Activated naive CD8-positive, alpha-beta T cell treated with anti-CD3 and anti-CD28 coated beads, Interleukin-2, amount 50 U/mL, for 24 hours (primary cell): Measurements from ENCODE around the gene ZBP1.
A peak's percentile ranks its signal among the peaks of the same experiment; 100 is the strongest.
"Not testable (repeated sequence)": the region's sequence is repeated elsewhere in the genome, so short reads cannot be mapped to it uniquely, and the experiment has no call there.

ENCODE experiments used
- ATAC-seq: fragments of 150-1000 bp; cut with Tn5 transposase; one replicate; pipeline ENCODE4 v1.10.0; 2021
- DNase-seq: peaks from one replicate; pipeline ENCODE4 v3.0.0; 2021
- H3K27ac Mint-ChIP-seq: one replicate; pipeline ENCODE4 v1.8.0; 2021; ENCODE audit warnings: mild to moderate bottlenecking, mixed read lengths
- H3K27me3 Mint-ChIP-seq: one replicate; pipeline ENCODE4 v1.8.0; 2021; ENCODE audit warnings: mixed read lengths
- H3K36me3 Mint-ChIP-seq: one replicate; pipeline ENCODE4 v1.8.0; 2021; ENCODE audit warnings: low read depth, mixed read lengths
- H3K4me1 Mint-ChIP-seq: one replicate; pipeline ENCODE4 v1.8.0; 2021; ENCODE audit warnings: mixed read lengths
- H3K4me3 Mint-ChIP-seq: one replicate; pipeline ENCODE4 v1.8.0; 2021; ENCODE audit warnings: mild to moderate bottlenecking, moderate library complexity, mixed read lengths
- H3K9me3 Mint-ChIP-seq: one replicate; pipeline ENCODE4 v1.8.0; 2021; ENCODE audit warnings: mixed read lengths

Gene ZBP1

DNA sequence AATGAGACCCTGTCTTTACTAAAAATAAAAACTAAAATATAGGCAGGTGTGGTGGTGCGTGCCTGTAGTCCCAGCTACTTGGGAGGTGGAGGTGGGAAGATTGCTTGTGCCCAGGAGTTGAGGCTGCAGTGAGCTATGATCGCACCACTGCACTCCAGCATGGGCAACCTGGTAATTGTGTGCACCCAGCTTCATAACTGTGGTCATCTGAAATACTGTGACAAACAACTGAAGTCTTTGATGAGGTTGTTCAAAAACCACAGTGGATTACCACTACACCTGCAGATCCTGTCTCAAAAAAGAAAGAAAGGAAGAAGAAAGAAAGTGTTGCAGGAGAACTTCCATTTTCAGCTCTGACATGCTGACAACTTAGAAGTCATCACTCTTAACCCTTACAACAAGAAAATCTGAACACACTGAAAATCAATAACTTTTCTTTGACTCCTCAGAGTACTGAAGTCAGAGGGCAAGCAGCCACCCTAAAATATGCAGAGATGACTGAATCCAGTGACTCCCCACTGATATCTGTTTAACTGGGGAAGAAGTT lies 13.8 kb upstream of the ZBP1 start:
- peaks cover 28% of the 10 kb centered on the region for H3K4me1 Mint-ChIP-seq
- no peak overlapping the region for H3K4me3 Mint-ChIP-seq

DNA sequence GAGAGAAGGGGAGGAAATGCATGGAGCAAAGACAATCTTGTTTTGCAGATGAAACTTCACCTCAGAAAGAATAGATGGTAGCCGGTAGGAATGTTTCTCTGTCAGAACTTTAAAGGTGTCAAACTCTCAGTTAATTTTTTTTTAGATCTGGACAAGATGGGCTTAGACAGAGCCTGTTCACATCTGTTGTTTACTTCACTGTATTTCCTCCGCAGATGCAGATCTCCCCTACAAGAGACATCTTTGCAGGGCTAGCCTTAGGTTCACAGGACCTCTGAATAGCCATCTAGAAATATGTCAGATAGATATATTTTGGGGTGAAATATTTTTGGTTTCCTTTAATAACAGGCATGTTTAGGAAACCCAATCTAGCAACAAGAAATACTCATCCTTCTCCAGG lies 12.1 kb upstream of the ZBP1 start:
- Mint-ChIP-seq H3K9me3 (peaks cover 35% of the 10 kb centered on the region), H3K36me3 (peaks cover 12% of the 10 kb centered on the region), H3K4me1 (peaks cover 41% of the 10 kb centered on the region), H3K4me3 (no peak overlapping the region), H3K27me3 (peaks cover 5% of the 10 kb centered on the region), H3K27ac (no peak overlapping the region)
- ATAC-seq (no peak), DNase-seq (no peak)

More for the DNA sequence above, 13.8 kb upstream of the ZBP1 start:
- H3K27me3 Mint-ChIP-seq = peaks cover 5% of the 10 kb centered on the region
- H3K27ac Mint-ChIP-seq = no peak overlapping the region
- ATAC-seq (no peak), DNase-seq (no peak)
- peaks cover 15% of the 10 kb centered on the region for H3K36me3 Mint-ChIP-seq
- H3K9me3 Mint-ChIP-seq = peaks cover 39% of the 10 kb centered on the region

DNA sequence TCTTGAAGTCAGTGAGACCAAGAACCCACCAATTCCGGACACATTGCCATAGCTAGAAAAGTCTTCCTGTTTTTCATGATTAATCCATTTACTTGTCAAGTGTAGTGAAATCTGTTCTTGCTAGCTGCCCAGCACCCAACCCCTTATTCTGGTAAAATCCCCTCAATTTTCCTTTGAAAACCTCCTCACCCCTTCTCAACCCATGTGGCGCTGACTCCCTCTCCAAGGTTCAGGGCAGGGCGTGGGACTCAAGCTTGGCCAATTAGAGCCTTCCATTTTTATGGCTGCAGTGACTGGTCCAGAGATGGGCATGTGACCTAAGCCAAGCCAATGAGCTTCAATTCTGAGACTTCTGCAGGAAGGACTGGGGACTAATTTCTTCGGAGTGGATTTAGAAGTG lies 9.8 kb upstream of the ZBP1 start:
- ATAC-seq (peak; percentile 94), DNase-seq (peak; percentile 59)
- peak overlapping the region; percentile 89 for H3K27ac Mint-ChIP-seq
- peaks cover 56% of the 10 kb centered on the region for H3K4me1 Mint-ChIP-seq
- peaks cover 14% of the 10 kb centered on the region for H3K36me3 Mint-ChIP-seq
- H3K9me3 Mint-ChIP-seq = peaks cover 20% of the 10 kb centered on the region
- peak overlapping the region; percentile 88 for H3K4me3 Mint-ChIP-seq
- H3K27me3 Mint-ChIP-seq = no peaks in the 10 kb centered on the region

DNA sequence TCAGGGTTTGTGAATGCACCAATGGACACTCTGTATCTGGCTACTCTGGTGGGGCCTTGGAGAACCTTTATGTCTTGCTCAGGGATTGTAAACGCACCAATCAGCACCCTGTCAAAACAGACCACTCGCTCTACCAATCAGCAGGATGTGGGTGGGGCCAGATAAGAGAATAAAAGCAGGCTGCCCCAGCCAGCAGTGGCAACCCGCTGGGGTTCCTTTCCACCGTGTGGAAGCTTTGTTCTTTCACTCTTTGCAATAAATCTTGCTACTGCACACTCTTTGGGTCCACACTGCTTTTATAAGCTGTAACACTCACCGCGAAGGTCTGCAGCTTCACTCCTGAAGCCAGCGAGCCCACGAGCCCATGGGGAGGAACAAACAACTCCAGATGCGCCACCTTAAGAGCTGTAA lies 9.3 kb upstream of the ZBP1 start:
- DNase-seq = peak; percentile 48
- H3K36me3 Mint-ChIP-seq = peaks cover 18% of the 10 kb centered on the region
- ATAC-seq, H3K27me3 Mint-ChIP-seq: not testable (repeated sequence)
- H3K27ac Mint-ChIP-seq = peak overlapping the region; percentile 89
- peaks cover 19% of the 10 kb centered on the region for H3K9me3 Mint-ChIP-seq
- peak overlapping the region; percentile 88 for H3K4me3 Mint-ChIP-seq
- H3K4me1 Mint-ChIP-seq = peaks cover 54% of the 10 kb centered on the region

DNA sequence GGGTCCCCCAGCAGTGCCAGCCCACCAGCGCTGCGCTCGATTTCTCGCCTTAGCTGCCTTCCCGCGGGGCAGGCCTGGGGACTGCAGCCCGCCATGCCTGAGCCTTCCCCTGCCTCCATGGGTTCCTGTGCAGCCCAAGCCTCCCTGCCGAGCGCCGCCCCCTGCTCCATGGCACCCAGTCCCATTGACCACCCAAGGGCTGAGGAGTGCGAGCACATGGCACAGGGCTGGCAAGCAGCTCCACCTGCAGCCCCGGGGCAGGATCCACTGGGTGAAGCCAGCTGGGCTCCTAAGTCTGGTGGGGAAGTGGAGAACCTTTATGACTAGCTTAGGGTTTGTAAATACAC lies 8.7 kb upstream of the ZBP1 start:
- H3K4me3 Mint-ChIP-seq = peak overlapping the region; percentile 88
- H3K27me3 Mint-ChIP-seq, ATAC-seq, DNase-seq: not testable (repeated sequence)
- peaks cover 49% of the 10 kb centered on the region for H3K4me1 Mint-ChIP-seq
- peaks cover 20% of the 10 kb centered on the region for H3K36me3 Mint-ChIP-seq
- peaks cover 19% of the 10 kb centered on the region for H3K9me3 Mint-ChIP-seq
- H3K27ac Mint-ChIP-seq = peak overlapping the region; percentile 89

DNA sequence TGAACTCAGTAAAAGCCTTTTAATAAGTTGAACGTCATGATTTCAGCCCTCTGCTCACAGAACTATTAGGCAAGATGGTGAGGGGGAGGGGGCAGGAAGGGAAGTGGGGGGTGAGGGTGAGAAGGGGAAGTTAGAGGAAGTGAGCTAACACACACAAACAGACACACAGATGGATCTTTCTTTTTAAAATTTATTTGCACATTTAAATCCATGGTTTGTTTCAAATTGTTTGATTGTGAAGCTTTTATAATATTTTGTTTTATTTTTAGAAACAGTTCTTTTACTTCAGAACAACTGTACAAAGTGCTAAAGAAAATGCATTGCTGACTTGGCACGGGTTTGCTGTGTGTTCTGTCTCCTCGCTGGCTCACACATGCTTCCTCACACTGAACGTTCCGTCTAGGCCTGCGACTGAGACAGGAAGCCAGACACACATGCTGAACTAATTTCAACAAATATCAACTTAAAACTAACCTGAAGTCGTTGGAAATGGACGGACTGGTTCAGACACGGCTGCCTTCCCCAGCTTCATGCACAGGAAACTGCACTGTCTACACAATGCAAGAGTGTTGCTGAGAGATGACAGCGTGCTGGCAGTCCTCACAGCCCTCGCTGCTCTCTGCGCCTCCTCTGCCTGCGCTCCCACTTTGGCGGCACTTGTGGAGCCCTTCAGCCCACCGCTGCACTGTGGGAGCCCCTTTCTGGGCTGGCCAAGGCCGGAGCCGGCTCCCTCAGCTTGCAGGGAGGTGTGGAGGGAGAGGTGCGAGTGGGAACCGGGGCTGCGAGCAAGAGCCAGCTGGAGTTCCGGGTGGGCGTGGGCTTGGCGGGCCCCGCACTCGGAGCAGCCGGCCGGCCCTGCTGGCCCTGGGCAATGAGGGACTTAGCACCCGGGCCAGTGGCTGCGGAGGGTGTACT lies 8.1 kb upstream of the ZBP1 start:
- Mint-ChIP-seq H3K9me3 (peaks cover 16% of the 10 kb centered on the region), H3K36me3 (peaks cover 20% of the 10 kb centered on the region), H3K27ac (peak overlapping the region; percentile 89), H3K27me3 (no peaks in the 10 kb centered on the region), H3K4me3 (peak overlapping the region; percentile 81), H3K4me1 (peaks cover 45% of the 10 kb centered on the region)
- peak; percentile 44 for DNase-seq
- ATAC-seq = peak; percentile 61

DNA sequence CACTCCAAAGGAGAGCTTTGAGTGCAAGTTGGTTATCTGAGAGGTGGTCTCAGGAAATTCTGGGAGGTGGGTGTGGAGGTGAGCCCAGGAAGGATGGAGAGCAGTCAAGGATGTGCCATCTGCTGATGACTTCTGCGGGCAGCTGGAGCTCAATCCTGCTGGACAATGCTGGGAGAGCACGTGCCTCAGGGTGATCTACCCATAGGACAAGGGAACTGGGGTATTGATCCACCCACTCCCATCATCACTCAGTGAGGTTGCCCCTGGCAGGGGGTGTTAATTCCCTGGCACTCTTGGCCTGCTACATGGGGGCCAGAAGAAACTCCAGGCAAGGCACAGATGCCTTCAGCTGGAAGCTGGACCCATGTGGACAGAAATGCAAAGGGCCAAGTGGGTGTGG lies 7.1 kb upstream of the ZBP1 start:
- Mint-ChIP-seq H3K4me3 (peak overlapping the region; percentile 81), H3K36me3 (peaks cover 20% of the 10 kb centered on the region), H3K27me3 (no peaks in the 10 kb centered on the region), H3K9me3 (peaks cover 14% of the 10 kb centered on the region), H3K27ac (peak overlapping the region; percentile 14), H3K4me1 (peaks cover 48% of the 10 kb centered on the region)
- DNase-seq (no peak), ATAC-seq (no peak)

DNA sequence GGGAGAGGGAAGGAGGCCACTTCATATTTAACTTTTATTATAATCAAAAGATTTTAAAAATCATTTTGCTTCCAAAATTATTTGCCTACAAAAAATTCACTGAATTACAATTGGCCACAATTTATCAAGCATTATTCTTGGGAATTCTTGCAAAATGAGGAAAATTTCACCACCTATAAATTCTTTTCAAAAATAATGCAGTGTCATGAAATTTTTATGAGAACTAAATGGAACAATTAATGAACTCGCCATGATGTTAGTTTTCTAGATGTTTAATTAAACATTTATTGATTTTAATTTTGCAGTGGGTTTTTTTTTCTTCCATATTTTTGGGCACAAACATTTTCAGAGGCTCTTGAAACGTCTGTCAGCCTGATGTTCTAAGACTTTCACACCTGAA lies 5.8 kb upstream of the ZBP1 start:
- ATAC-seq (no peak), DNase-seq (no peak)
- Mint-ChIP-seq H3K36me3 (peaks cover 20% of the 10 kb centered on the region), H3K4me3 (no peak overlapping the region), H3K27ac (no peak overlapping the region), H3K9me3 (peaks cover 14% of the 10 kb centered on the region), H3K4me1 (peaks cover 60% of the 10 kb centered on the region), H3K27me3 (no peaks in the 10 kb centered on the region)

DNA sequence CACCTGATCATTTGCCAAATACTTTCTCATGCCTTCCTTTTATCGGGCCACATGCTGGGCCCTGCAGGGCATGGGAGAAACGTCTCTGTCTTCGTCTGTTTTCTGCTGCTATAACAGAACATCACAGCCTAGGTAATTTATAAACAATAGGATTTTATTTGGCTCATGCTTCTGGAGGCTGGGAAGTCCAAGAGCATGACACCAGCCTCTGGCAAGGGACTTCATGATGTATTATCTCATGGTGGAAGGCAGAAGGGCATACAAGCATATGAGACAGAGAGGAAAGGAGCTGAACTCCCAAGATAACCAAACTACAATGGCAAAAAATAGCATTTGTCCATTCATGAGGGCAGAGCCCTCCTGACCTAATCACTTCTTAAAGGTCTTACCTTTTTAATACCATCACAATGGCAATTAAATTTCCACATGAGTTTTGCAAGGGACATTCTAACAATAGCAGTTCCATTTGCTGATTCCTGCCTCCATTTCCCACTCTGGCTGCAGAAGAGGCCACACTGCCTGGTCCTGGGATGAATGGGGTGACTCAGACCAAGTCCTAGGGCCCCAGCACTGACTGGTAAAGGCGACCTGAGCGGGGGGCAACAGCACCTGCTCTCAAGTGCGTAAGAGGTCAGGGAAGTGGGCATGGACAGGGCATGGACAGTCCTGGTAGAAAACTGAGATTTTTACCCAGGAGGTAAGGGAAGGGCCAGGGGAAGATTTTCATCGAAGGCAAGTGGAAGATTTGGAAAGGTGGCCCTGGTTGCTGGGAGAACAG lies 5.1 kb upstream of the ZBP1 start:
- Mint-ChIP-seq H3K9me3 (peaks cover 14% of the 10 kb centered on the region), H3K4me3 (no peak overlapping the region), H3K36me3 (peaks cover 20% of the 10 kb centered on the region), H3K27me3 (no peaks in the 10 kb centered on the region), H3K4me1 (peaks cover 65% of the 10 kb centered on the region), H3K27ac (no peak overlapping the region)
- ATAC-seq (no peak), DNase-seq (no peak)

DNA sequence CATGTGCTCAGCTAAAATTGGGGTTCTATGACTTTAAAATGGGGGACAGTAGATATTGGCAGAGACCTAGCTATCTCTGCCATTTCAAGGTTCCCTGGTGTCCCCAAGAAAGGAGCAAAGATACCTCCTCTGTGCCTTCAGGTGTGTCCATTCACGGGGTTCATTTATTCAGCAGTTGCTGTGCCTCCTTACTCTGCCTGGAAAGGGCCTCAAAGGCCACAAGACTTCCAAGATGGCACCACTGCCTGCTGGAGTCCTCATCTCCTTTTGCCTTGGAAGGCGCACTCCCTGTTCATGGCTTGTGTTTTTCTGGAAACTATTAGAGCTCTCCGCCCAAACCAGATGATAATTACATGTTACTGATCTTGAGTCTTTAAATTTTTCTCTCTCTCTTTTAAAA lies 3.9 kb upstream of the ZBP1 start:
- H3K4me1 Mint-ChIP-seq = peaks cover 65% of the 10 kb centered on the region
- no peak overlapping the region for H3K4me3 Mint-ChIP-seq
- H3K36me3 Mint-ChIP-seq = peaks cover 12% of the 10 kb centered on the region
- H3K9me3 Mint-ChIP-seq = peaks cover 11% of the 10 kb centered on the region
- no peaks in the 10 kb centered on the region for H3K27me3 Mint-ChIP-seq
- H3K27ac Mint-ChIP-seq = no peak overlapping the region
- DNase-seq = no peak
- ATAC-seq = no peak

DNA sequence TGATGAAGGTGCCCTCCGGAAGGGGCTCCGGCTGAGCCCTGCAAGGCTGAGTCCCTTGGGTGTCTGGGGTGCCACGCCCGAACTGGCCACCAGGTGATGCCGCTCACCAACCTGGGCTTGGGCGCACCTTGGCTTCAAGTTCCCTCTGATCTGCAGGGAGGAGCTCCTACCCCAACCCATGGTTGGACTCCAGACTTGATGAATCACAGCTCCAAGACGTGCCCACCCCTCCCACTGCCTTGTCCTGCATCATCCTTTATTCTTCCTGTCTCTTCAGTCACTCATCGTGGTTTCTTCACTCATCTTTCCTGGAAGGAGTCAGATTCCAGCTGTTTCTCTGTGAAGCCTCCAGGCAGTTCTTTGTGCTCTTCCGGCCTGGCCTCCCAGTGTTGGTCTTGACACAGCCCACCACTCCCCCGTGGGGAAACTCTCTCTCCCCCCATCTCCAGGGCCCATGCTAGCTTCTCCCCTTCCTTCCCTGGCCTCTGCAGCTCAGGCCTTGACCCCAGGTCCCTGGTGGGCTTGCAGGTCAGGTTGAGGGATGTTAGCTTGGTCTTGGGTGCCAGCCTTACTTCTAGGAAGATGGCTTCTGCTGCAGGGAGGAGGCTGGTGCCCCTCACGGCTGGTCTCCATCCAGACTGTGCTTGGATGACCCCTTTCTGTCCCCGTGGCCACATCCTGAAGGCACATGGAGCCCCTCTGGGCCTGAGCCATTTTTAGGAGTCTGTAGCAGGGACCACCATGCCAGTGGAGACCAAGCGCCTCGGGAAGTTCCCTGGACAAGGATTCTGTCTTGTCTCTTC lies 2.6 kb upstream of the ZBP1 start:
- DNase-seq (peak; percentile 76), ATAC-seq (no peak)
- peaks cover 68% of the 10 kb centered on the region for H3K4me1 Mint-ChIP-seq
- H3K27ac Mint-ChIP-seq = no peak overlapping the region
- H3K36me3 Mint-ChIP-seq = peaks cover 12% of the 10 kb centered on the region
- no peak overlapping the region for H3K4me3 Mint-ChIP-seq
- H3K9me3 Mint-ChIP-seq = peaks cover 11% of the 10 kb centered on the region
- no peaks in the 10 kb centered on the region for H3K27me3 Mint-ChIP-seq

DNA sequence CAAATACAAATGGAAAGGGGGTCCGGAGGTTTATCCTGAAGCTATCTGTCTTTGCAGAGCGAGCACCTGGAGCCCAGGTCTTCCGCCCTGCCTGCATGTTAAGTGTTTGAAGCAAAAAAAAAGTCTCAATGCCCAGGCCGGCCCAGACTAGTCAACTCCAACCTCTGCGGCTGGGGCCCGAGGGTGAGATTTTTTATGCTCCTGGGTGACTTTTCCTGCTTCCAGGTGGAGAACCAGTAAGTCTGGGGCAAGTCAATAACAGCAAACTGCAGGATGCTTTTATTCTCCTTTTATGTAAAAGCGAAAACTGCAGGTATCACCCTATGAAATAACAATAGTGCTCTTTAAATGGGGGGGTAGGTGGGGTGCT lies 2.0 kb upstream of the ZBP1 start:
- Mint-ChIP-seq H3K4me3 (no peak overlapping the region), H3K9me3 (peaks cover 11% of the 10 kb centered on the region), H3K36me3 (peaks cover 12% of the 10 kb centered on the region), H3K4me1 (peaks cover 68% of the 10 kb centered on the region), H3K27me3 (no peaks in the 10 kb centered on the region), H3K27ac (no peak overlapping the region)
- no peak for DNase-seq
- no peak for ATAC-seq

DNA sequence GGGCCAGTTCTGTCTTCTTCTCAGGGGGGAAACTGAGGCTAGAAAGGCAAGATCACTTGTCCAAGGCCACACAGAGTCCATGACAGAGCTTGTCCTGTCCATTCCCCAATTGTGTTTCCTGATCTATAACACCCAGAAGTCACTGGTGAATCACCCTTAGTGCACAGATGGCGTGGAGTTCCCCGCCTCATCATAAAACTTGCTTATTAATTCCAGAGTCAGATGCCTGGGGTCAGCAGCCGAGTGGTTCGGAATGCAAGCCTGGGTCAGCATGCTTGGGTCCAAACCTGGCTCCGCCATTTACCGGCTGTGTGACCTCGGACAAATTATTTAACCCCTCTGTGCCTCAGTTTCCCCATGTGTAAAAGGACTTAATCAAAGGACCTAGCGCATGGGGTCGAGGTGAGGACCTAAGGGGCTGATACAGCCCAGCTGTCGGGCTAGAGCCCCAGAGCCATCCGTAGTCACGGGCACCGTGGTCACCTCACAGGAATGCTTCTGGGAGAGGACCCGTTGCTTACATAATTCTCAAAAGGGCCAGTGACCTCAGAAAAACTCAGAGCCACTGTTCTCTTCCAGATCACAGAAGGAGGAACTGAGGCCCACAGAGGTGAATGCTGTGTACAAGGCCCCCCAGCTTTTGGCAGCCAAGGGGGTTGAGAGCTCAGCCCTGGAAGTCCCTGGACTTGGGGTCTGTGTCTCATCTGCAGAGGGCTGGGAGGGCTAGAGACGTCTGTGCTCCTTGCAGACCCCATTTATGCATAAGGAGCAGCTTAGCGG lies 1.4 kb upstream of the ZBP1 start:
- peak overlapping the region; percentile 71 for H3K4me3 Mint-ChIP-seq
- ATAC-seq (no peak), DNase-seq (no peak)
- peaks cover 12% of the 10 kb centered on the region for H3K36me3 Mint-ChIP-seq
- peaks cover 66% of the 10 kb centered on the region for H3K4me1 Mint-ChIP-seq
- H3K9me3 Mint-ChIP-seq = peaks cover 11% of the 10 kb centered on the region
- H3K27ac Mint-ChIP-seq = peak overlapping the region; percentile 79
- H3K27me3 Mint-ChIP-seq = no peaks in the 10 kb centered on the region
